Renal cortical epithelial cell (primary cell): ENCODE data around the gene SMARCD2. TPM values are rescaled to one million over a fixed set of nuclear protein-coding genes. Genes with fewer than 3 reads are reported as not detected.

Experiments used
- DNase-seq: peaks from one replicate; pipeline ENCODE4 v3.0.0-alpha.2; 2011; ENCODE audit warnings: low read depth
- total RNA-seq: library from RNA; depleted of rRNA; stranded (reverse); fragments of >200 nt; gene quantifications from 2 replicates; pipeline ENCODE4 v1.2.3, GENCODE V29; 2014

SMARCD2 gene
- total RNA-seq, 1 donor from 2014 or later, result 65.2 TPM

GRCh38 chr17:63832014-63832413, 10.5 kb downstream of the SMARCD2 start:
- no peak for DNase-seq

- DNase-seq, result no peak
These were observed 11.0 kb downstream of the SMARCD2 start for GRCh38 chr17:63831505-63831904.

GRCh38 chr17:63830904-63831491, 11.5 kb downstream of the SMARCD2 start:
- DNase-seq, result no peak

GRCh38 chr17:63830278-63830677, 12.2 kb downstream of the SMARCD2 start:
- no peak for DNase-seq

GRCh38 chr17:63828936-63829335, 13.5 kb downstream of the SMARCD2 start:
- DNase-seq, result no peak

GRCh38 chr17:63827801-63828221, 14.7 kb downstream of the SMARCD2 start:
- no peak for DNase-seq

- DNase-seq, result peak; percentile 93
These were observed 15.3 kb downstream of the SMARCD2 start, which contains the start of the genes FTSJ3 and PSMC5 for GRCh38 chr17:63827002-63827800. Gene FTSJ3 (minus strand): TSS chr17:63827663. CDS start chr17:63826902, 761 bp downstream. Gene PSMC5 (plus strand): TSS chr17:63827431. CDS start chr17:63827491, 60 bp downstream.

- peak; percentile 26 for DNase-seq
These were observed 15.9 kb downstream of the SMARCD2 start for GRCh38 chr17:63826468-63827001.

- no peak for DNase-seq
These were observed 18.1 kb downstream of the SMARCD2 start for GRCh38 chr17:63824362-63824761.

- DNase-seq, result no peak
These were observed 18.7 kb downstream of the SMARCD2 start for GRCh38 chr17:63823659-63824331.

- no peak for DNase-seq
These were observed 19.9 kb downstream of the SMARCD2 start for GRCh38 chr17:63822537-63822936.

GRCh38 chr17:63821804-63822203, 20.7 kb downstream of the SMARCD2 start:
- no peak for DNase-seq

GRCh38 chr17:63820963-63821561, 21.4 kb downstream of the SMARCD2 start:
- no peak for DNase-seq

- DNase-seq, result no peak
These were observed 22.6 kb downstream of the SMARCD2 start for GRCh38 chr17:63819585-63820537.

GRCh38 chr17:63819131-63819530, 23.4 kb downstream of the SMARCD2 start:
- DNase-seq, result peak; percentile 76

- no peak for DNase-seq
These were observed 24.6 kb downstream of the SMARCD2 start for GRCh38 chr17:63817736-63818385.

- DNase-seq, result no peak
These were observed 25.8 kb downstream of the SMARCD2 start for GRCh38 chr17:63816669-63817068.

- no peak for DNase-seq
These were observed 26.4 kb downstream of the SMARCD2 start for GRCh38 chr17:63816123-63816522.

GRCh38 chr17:63809970-63810369, 32.5 kb downstream of the SMARCD2 start:
- no peak for DNase-seq

- no peak for DNase-seq
These were observed 36.9 kb downstream of the SMARCD2 start for GRCh38 chr17:63805591-63805990.
